ENCODE measurements around the gene HNRNPU. TPM values are rescaled to one million over a fixed set of nuclear protein-coding genes. Genes with fewer than 3 reads are reported as not detected.

HNRNPU gene
- total RNA-seq, 4 donors from 2014 or later = 284 to 367 (median 323) TPM

DNA sequence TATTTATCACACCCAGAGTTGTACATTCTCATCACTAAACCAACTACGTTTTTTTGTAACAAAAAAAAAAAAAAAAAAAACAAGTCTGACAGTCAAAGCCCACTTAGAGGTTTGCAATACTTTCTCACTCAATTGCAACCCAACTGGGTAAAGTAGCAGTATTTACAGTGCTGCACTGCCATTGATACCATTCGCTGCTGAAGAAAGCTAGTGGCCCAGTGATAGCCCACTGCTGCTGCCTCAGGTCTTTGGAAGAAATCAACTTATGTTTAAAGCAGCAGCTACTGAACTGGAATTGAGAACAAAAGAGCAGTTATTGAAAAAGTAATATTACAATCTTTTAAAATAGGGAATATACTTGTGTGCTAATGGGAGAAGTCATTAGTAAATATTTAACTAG, 2.7 kb downstream of the HNRNPU start:
- peaks cover 4 to 71% (median 27%) of the 10 kb centered on the region in 3 donors for H3K4me1 ChIP-seq
- no peak for ATAC-seq
- 0 to 5% methylated on average over 2 of the region's 2 CpGs for WGBS, 2 donors (ENCODE audit: low coverage in 1 of 2)

DNA sequence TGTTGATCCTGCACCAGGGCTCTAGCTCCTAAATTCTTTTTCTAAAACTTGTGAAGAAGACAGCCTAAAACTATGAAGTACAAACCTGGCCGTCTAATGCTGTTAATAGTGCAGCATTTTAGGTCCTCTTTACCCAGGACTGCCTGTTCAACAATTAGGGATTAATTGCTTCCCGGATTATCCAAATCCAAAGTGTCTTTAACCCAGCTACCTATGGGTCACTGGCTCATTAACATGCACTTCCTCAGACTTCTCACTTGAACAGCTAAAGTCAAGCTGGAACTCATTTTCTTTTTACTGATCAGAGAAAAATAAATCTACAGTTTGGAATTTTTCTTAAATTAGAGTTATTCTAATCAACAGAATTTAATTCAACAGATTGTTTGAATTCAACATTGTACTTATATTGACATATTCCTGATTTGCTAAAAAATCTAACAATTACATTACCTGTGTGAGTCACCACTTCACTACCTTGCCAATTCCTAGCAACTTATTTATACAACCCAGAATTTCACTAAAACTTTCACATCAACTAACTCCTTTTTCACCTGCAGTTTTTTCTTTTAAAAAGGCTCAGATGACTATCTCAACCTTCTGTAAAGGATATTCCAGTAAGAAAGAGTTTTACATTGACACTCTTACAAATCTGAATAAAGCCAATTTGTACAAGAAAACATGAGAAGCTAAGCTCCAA, 3.3 kb downstream of the HNRNPU start:
- H3K4me1 ChIP-seq = peaks cover 4 to 72% (median 27%) of the 10 kb centered on the region in 3 donors
- WGBS, 2 donors (ENCODE audit: low coverage in 1 of 2) = 20% methylated on average over 2 of the region's 2 CpGs; no CpG with 5 or more reads in 1 of the 2 donors
- ATAC-seq = no peak
- TF ChIP-seq POLR2A (IDR thresholded peaks at IDR 0.05) (no peak), POLR2AphosphoS5 (IDR thresholded peaks at IDR 0.05) (no peak), EP300 (IDR thresholded peaks at IDR 0.05) (no peak)
- TF ChIP-seq, protein P1, sequence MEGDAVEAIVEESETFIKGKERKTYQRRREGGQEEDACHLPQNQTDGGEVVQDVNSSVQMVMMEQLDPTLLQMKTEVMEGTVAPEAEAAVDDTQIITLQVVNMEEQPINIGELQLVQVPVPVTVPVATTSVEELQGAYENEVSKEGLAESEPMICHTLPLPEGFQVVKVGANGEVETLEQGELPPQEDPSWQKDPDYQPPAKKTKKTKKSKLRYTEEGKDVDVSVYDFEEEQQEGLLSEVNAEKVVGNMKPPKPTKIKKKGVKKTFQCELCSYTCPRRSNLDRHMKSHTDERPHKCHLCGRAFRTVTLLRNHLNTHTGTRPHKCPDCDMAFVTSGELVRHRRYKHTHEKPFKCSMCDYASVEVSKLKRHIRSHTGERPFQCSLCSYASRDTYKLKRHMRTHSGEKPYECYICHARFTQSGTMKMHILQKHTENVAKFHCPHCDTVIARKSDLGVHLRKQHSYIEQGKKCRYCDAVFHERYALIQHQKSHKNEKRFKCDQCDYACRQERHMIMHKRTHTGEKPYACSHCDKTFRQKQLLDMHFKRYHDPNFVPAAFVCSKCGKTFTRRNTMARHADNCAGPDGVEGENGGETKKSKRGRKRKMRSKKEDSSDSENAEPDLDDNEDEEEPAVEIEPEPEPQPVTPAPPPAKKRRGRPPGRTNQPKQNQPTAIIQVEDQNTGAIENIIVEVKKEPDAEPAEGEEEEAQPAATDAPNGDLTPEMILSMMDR (IDR thresholded peaks at IDR 0.05) = no peak
- peak overlapping the region in 3 of 4 donors; percentile 10 to 100 (median 100) for H3K27ac ChIP-seq
- H3K27me3 ChIP-seq = no peaks in the 10 kb centered on the region
- H3K36me3 ChIP-seq = peaks cover 23 to 50% of the 10 kb centered on the region in 2 donors
- peak overlapping the region; percentile 81 to 88 for H3K4me3 ChIP-seq
- no peaks in the 10 kb centered on the region for H3K9me3 ChIP-seq

More for the DNA sequence above, 2.7 kb downstream of the HNRNPU start:
- Histone ChIP-seq H3K27me3 (no peaks in the 10 kb centered on the region), H3K36me3 (peaks cover 17 to 44% of the 10 kb centered on the region in 2 donors), H3K9me3 (no peaks in the 10 kb centered on the region), H3K27ac (peak overlapping the region in 3 of 4 donors; percentile 49 to 100 (median 100)), H3K4me3 (peak overlapping the region; percentile 81 to 88)
- TF ChIP-seq POLR2AphosphoS5 (IDR thresholded peaks at IDR 0.05) (no peak), POLR2A (IDR thresholded peaks at IDR 0.05) (no peak), EP300 (IDR thresholded peaks at IDR 0.05) (no peak)
- TF ChIP-seq, protein P1 (IDR thresholded peaks at IDR 0.05) = no peak

DNA sequence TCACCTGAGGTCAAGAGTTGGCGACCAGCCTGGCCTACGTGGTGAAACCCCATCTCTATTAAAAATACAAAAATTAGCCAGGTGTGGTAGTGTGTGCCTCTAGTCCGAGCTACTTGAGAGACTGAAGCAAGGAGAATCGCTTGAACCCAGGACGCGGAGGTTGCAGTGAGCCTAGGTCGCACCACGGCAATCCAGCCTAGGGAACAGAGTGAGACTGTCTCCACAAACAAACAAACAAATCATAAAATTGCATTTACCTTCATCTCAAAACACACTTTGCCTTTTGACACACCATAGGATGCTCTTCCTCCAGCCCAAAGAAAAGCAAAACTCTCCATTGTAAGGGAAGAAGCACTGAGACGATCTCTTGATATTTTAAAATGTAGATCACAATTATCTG, 4.3 kb downstream of the HNRNPU start:
- peak overlapping the region in 1 of 2 donors; percentile 88 for H3K4me3 ChIP-seq
- H3K36me3 ChIP-seq = peaks cover 32 to 60% of the 10 kb centered on the region in 2 donors
- H3K27ac ChIP-seq = peak overlapping the region in 2 of 4 donors; percentile 100
- H3K4me1 ChIP-seq = peaks cover 9 to 73% (median 27%) of the 10 kb centered on the region in 3 donors
- 34 to 45% methylated on average over 2 to 9 of the region's 9 CpGs for WGBS, 2 donors (ENCODE audit: low coverage in 1 of 2)
- TF ChIP-seq, protein P1 (IDR thresholded peaks at IDR 0.05) = no peak
- TF ChIP-seq POLR2AphosphoS5 (IDR thresholded peaks at IDR 0.05) (no peak), POLR2A (IDR thresholded peaks at IDR 0.05) (no peak)
- no peaks in the 10 kb centered on the region for H3K9me3 ChIP-seq
- no peaks in the 10 kb centered on the region for H3K27me3 ChIP-seq
- no peak for ATAC-seq

DNA sequence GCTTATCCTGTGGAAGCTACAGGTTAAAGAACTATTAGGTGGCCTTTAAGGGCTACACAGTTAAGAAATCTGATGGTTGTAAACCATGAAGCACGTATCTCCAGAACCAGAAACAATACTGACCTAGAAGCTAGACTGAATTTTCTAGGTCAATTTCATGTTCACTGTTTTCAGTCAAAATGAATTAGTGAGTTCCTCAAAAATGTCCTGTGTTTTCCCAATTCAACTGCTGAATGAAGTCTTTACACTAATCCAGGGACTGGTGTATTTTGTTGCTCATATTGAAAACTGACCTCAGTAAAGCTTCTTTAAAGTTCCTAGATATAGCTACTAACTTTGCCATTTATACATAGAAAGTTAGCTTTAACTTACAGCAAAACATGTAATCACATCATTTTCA, 6.0 kb downstream of the HNRNPU start:
- H3K36me3 ChIP-seq = peaks cover 43 to 77% of the 10 kb centered on the region in 2 donors
- ATAC-seq = no peak
- H3K9me3 ChIP-seq = no peaks in the 10 kb centered on the region
- 25 to 69% methylated on average over 1 of the region's 1 CpG for WGBS, 2 donors (ENCODE audit: low coverage in 1 of 2)
- peaks cover 12 to 87% (median 30%) of the 10 kb centered on the region in 3 donors for H3K4me1 ChIP-seq
- no peaks in the 10 kb centered on the region for H3K27me3 ChIP-seq
- H3K27ac ChIP-seq = no peak overlapping the region
- no peak overlapping the region for H3K4me3 ChIP-seq
- TF ChIP-seq, protein P1 (IDR thresholded peaks at IDR 0.05) = no peak
- TF ChIP-seq POLR2AphosphoS5 (IDR thresholded peaks at IDR 0.05) (no peak), POLR2A (IDR thresholded peaks at IDR 0.05) (no peak), EP300 (IDR thresholded peaks at IDR 0.05) (no peak)

DNA sequence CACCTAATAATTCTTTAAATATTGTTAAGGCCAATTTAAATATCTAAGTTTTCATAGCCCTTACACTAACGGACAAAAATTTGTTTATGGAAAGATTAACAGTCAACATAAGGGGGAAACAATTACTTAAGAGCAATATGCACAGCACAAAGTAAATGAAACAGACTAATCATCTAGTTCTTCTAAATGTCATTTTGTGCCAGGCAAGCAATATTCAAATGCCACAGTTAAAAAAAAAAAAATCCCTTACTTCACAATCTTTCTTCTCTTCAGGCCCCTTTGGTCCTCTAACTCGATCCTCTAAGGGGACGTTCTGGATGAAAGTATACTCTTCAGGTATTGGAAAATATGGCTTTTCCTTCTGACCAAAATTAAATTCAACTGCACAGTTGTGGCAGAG, 6.6 kb downstream of the HNRNPU start:
- H3K4me1 ChIP-seq = peaks cover 12 to 93% (median 30%) of the 10 kb centered on the region in 3 donors
- no peak for TF ChIP-seq POLR2AphosphoS5 (IDR thresholded peaks at IDR 0.05)
- no peak for TF ChIP-seq EP300 (IDR thresholded peaks at IDR 0.05)
- TF ChIP-seq, protein P1 (IDR thresholded peaks at IDR 0.05) = no peak
- no peak for TF ChIP-seq POLR2A (IDR thresholded peaks at IDR 0.05)
- no peak overlapping the region for H3K4me3 ChIP-seq
- H3K9me3 ChIP-seq = no peaks in the 10 kb centered on the region
- peaks cover 48 to 83% of the 10 kb centered on the region in 2 donors for H3K36me3 ChIP-seq
- no peak for ATAC-seq
- H3K27me3 ChIP-seq = no peaks in the 10 kb centered on the region
- H3K27ac ChIP-seq = peak overlapping the region in 1 of 4 donors; percentile 6
- 48 to 56% methylated on average over 3 of the region's 3 CpGs for WGBS, 2 donors (ENCODE audit: low coverage in 1 of 2)
